Iris pigment epithelial cell (primary cell): Measurements from ENCODE around the gene NPR3.
A peak's percentile ranks its signal among the peaks of the same experiment; 100 is the strongest.

Source experiments
- DNase-seq: peaks from one replicate; pipeline ENCODE4 v3.0.0-alpha.2; 2011; ENCODE audit warnings: low read depth

Gene NPR3

GRCh38 chr5:32710550-32711361 is at the start of gene NPR3:
TSS of gene NPR3 (plus strand) at chr5:32711321. CDS start at chr5:32711777, 456 bp downstream.
- peak; percentile 56 for DNase-seq

- no peak for DNase-seq
These were observed 46.6 kb upstream of the NPR3 start for GRCh38 chr5:32664523-32664922.

GRCh38 chr5:32668552-32668951 is 42.6 kb upstream of the NPR3 start:
- no peak for DNase-seq

GRCh38 chr5:32673272-32673671 is 37.8 kb upstream of the NPR3 start:
- no peak for DNase-seq

- DNase-seq: no peak
These were observed 34.1 kb upstream of the NPR3 start for GRCh38 chr5:32677023-32677422.

- no peak for DNase-seq
These were observed 32.6 kb upstream of the NPR3 start for GRCh38 chr5:32678472-32678871.

GRCh38 chr5:32679218-32679617 is 31.9 kb upstream of the NPR3 start:
- peak; percentile 58 for DNase-seq

- no peak for DNase-seq
These were observed 30.9 kb upstream of the NPR3 start for GRCh38 chr5:32680183-32680582.

- no peak for DNase-seq
These were observed 28.0 kb upstream of the NPR3 start for GRCh38 chr5:32683125-32683524.

GRCh38 chr5:32684260-32684659 is 26.9 kb upstream of the NPR3 start:
- DNase-seq: no peak

- peak; percentile 9 for DNase-seq
These were observed 24.2 kb upstream of the NPR3 start for GRCh38 chr5:32686799-32687498.

GRCh38 chr5:32687499-32687831 is 23.7 kb upstream of the NPR3 start:
- peak; percentile 44 for DNase-seq

GRCh38 chr5:32690153-32690552 is 21.0 kb upstream of the NPR3 start:
- DNase-seq: no peak

GRCh38 chr5:32690666-32691065 is 20.5 kb upstream of the NPR3 start:
- DNase-seq: no peak

GRCh38 chr5:32692036-32692746 is 18.9 kb upstream of the NPR3 start:
- peak; percentile 84 for DNase-seq

GRCh38 chr5:32703957-32704356 is 7.2 kb upstream of the NPR3 start:
- DNase-seq: no peak

GRCh38 chr5:32707418-32707997 is 3.6 kb upstream of the NPR3 start:
- peak; percentile 45 for DNase-seq

GRCh38 chr5:32708949-32709348 is 2.2 kb upstream of the NPR3 start:
- no peak for DNase-seq

- peak; percentile 79 for DNase-seq
These were observed 1.2 kb upstream of the NPR3 start for GRCh38 chr5:32709750-32710549.

GRCh38 chr5:32711362-32711680 is 200 bp downstream of the NPR3 start:
- no peak for DNase-seq

- peak; percentile 45 for DNase-seq
These were observed 760 bp downstream of the NPR3 start for GRCh38 chr5:32711681-32712480.
